Vagina (tissue), 2 donors: Measurements from ENCODE around the gene SAP30BP.

Source experiments
- CTCF ChIP-seq, 3 experiments: fragments of 450-650 bp in 2 of 3; fragments of 200-600 bp in 1 of 3; sonication (generic) in 1 of 3; IDR thresholded peaks; one replicate each; pipeline ENCODE4 v1.5.1; 2017 to 2019; ENCODE audit warnings: antibody characterized with exemption in 3 of 3, mild to moderate bottlenecking in 2 of 3, moderate library complexity in 2 of 3
- POLR2A ChIP-seq, 2 donors: fragments of 450-650 bp; IDR thresholded peaks; one replicate each; pipeline ENCODE4 v1.6.1; 2017; ENCODE audit warnings: antibody characterized with exemption in 2 of 2, mild to moderate bottlenecking in 2 of 2, moderate library complexity in 2 of 2
- POLR2AphosphoS5 ChIP-seq, 2 donors: sonication (generic); formaldehyde crosslinking; IDR thresholded peaks; one replicate each; pipeline ENCODE4 v1.9.0; 2017; ENCODE audit warnings: antibody characterized with exemption in 2 of 2, mild to moderate bottlenecking in 2 of 2, low read depth in 1 of 2; ENCODE audit not compliant: insufficient read depth in 1 of 2

- peak; percentile 63 to 68 for TF ChIP-seq POLR2AphosphoS5 (IDR thresholded peaks at IDR 0.05; ENCODE audit: insufficient read depth in 1 of 2, low read depth in 1 of 2)
- peak; percentile 86 to 94 (median 90) for TF ChIP-seq CTCF (IDR thresholded peaks at IDR 0.05)
- no peak for TF ChIP-seq POLR2A (IDR thresholded peaks at IDR 0.05)
These were observed 34.2 kb upstream of the SAP30BP start, which contains the start of gene SMIM5 for GRCh38 chr17:75632863-75633485.
